Myocyte (in vitro differentiated cells): ENCODE results near the gene NRXN3. TPM values are rescaled to one million over a fixed set of nuclear protein-coding genes. Genes with fewer than 3 reads are reported as not detected.
A peak's percentile ranks its signal among the peaks of the same experiment; 100 is the strongest.

Source experiments
- DNase-seq: peaks from one replicate; pipeline ENCODE4 v3.0.0-alpha.2; 2012; ENCODE audit warnings: low read depth
- total RNA-seq: library from RNA; depleted of rRNA; stranded (reverse); fragments of >200 nt; gene quantifications from 2 replicates; pipeline ENCODE4 v1.2.3, GENCODE V29; 2014

Gene NRXN3
- total RNA-seq, 1 donor from 2014 or later, result 0.05 TPM

DNA sequence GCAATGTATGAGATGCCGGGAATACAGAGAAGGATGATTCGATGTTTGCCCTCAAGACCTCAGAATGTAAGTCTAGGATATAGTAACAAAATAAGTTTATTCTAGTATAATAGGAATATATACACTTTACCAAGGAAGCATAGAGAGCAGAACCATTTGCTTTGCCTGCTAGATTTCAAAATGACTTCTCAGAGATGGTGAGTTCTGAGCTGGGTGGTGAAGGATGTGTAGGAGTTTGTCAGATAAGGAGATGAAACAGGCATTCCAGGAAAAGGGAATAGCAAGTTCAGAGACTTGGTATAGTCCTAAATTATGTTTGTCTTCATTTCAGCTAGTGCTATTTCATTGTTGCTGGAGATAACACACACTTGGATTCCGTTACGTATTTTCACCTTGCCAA is 1385.3 kb downstream of the NRXN3 start:
- no peak for DNase-seq

DNA sequence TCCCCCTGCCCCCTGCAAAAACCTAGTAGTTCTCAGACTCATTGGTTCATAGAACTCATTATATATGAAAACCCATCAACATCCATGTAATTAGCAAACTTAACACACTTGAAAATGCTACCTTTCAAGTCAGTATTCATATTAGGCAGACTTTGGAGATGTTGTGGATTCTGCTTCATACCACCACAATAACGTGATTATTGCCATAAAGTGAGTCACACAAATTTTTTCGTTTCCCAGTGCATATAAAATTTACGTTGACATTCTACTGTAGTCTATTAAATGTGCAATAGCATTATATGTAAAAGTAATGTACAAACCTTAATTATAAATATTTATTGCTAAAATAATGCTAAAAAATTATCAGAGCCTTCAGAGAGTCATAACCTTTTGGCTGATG is 1387.1 kb downstream of the NRXN3 start:
- no peak for DNase-seq

DNA sequence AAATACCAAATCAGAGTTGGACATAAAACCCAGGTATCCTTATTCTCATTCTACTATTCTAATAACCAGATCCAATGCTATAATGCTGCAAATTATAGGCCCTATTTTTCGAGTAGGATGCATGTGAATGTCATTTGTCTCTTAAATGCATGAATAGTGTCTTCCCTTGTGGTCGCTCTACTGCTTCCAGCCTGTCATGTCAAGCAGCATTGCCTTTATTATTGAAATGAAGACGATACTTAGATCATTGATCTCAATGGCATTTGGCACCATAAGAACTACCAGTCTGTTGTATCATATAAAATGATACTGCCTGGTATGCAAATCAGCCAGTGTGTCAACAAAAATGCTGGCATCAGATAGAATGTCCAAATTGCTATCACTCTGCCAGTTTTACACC is 1392.0 kb downstream of the NRXN3 start:
- no peak for DNase-seq

DNA sequence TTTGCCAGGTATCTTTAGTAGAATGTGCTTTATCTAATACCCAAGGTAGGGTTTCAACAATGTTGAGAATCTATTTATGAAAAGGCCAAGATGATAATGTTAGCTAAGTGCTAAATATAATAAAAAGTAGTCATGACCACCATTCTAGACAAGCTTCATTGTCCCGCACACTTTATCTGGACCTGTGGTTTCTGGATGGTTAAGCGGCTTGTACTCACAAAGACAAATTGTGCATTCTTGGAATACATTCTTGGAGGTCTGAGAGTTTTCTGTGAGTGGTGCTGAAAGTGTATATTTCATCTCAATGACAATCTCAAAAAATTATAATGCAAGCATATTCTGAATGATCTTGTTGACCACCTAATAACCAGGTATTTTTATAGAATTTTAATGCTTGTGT is 1394.2 kb downstream of the NRXN3 start:
- DNase-seq, result no peak

DNA sequence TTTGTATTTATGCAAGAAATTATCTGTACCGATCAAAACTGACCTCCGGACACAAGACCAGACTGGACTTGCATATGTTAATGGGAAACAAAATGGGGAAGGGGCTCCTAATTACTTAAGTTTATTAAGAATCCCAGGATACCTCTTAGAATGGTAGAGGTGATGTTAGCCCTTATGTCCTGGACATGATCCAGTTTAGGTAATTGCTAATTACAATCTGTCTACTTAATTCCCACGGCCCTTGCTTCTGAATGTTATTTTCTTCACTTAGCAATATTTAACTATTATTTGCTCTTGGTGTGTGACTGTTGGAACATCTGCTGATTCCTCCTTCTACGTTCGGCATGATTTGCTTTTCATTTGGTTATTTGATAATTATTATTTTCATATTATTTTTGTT is 1397.1 kb downstream of the NRXN3 start:
- DNase-seq, result no peak

DNA sequence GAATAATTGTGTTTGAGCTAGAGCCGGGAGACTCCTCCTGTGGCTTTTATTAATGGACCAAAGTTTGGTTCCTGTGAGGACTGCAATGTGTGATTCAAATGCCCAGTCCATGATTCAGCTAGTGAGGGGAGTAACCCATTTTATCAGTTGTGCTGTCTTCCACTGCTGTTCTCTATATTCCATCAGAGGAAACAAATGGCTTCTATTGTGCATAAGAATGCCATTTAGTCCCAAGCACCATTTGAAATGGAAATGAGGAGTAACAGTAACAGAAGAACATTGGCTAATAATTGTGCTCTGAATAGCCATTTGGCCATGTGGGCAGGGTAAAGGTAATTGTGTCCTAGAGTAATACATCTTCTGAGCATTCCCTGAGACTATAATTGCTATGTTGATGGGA is 1398.4 kb downstream of the NRXN3 start:
- no peak for DNase-seq

DNA sequence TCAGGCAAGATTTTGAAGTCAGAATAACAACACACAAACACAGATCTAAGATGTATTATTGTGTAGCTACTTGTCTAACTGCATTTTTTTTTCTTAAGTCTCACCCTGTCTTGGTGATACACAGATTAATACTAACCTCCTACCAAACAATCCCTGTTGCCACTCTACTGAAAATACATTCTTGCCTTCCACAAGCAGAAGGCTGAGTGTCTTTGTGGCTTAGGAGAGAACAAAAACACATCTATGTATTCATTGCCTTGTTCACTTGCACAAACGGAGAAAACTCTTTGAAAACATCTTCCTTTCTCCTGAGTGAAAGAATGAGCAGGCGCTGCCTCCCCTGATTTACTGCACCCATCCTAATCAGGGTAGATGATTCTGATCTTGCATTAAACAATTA is 1398.9 kb downstream of the NRXN3 start:
- no peak for DNase-seq

DNA sequence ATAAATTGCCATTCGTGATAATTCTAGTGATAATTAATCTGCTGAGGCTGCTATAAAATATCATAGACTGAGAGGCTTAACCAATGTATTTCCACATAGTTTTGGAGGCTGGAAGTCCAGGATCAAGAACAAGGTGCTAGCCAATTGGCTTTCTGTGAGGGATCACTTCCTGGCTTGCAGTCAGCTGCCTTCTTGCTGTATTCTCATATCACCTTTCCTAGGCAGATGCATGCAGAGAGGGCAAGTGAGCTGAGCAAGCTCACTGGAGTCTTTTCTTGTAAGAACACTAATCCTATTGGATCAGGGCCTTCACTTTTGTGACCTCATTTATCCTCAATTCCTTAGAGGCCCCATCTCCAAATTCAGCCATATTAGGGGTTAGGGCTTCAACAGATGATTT is 1400.5 kb downstream of the NRXN3 start:
- DNase-seq, result no peak

DNA sequence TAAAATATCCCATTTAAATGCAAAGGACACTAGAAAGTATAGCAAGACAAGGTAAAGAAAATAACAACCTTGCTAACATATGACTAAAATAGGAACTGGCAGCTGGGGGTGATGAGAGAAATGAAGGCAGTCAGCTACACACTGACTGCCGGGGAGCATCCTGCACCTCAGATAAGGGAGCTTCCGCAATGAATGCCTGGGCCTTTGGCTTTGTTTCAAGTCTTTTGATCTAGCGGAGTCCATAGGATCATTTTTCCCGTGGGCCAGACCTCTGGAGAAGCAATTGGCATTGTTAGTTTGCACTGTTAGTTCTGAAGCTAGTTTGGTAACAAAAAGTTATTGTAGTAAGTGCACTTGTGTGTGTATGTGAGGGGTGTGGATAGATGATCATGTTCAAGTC is 1401.2 kb downstream of the NRXN3 start:
- DNase-seq, result no peak

DNA sequence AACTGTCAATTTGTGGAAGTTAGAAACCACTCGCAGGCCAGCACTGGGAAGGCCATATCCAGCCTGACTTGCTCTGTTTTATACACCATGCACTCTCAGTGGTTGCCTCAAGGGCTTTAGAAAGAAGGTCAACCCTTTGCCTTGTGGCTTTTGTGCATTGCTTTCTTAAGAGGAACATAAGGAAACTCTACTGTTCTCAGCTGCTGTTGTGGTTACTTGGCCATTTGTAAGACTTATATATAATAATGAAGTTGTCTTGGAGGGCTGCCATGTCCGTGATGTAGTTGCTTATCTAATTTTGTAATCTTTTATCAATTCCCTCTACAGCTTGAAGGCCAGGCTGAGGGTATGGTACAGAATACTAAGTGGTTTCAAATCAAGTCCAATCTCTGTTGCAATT is 1403.3 kb downstream of the NRXN3 start:
- no peak for DNase-seq

DNA sequence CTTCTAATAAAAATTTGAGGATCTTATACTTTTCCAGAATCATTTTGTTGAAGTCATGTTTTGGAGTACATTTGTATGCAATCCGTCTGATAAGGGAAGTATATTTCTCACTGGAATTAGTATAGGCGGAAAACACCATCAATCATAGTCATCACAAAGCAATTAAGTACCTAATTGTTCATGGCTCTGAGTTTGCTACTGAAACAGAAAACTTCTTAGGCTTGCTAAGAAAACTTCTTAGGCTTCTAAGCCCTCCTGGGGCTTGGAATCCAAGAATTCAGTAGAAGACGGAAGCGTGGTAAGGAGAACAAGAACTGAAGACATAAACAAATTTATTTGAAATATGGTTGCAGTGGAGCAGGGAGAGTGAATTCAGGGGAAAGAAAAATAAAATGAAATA is 1404.9 kb downstream of the NRXN3 start:
- no peak for DNase-seq

DNA sequence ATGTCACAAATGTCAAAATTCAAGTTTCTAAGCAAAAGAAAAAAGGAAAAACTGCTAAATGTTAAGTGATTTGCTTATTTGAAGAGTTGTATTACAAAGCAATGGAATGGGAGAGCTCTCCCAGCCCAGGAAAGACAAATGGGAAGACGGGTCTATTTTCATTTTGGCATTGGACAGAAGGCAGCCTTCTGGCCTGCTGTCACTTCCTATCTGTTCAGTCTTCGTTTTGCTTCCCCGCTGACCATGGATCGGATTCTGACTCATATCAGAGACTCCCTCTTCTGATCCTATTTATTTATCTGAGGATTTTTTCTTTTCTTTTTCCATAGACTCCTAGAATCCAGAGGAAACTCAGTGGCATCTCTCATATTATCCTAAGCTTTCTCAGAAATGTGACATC is 1406.3 kb downstream of the NRXN3 start:
- peak; percentile 57 for DNase-seq

DNA sequence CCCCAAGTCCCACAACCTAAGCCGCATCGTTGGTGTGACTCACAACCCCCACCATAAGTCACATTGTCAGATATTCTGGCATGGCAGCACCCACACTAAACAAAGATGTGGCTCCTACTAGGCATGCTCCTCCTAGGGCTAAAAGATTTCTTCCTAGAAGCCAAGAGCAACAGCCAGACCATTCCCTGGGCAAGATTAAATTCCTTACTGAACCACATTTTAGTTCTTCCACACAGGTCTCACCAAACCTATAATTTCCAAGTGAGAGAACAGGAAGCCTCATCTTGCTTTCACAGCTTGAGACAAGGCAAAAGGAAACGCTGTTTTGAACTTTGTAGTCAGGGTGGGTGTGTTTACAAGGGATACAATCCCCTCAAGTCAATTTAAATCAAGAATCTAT is 1408.3 kb downstream of the NRXN3 start:
- no peak for DNase-seq

DNA sequence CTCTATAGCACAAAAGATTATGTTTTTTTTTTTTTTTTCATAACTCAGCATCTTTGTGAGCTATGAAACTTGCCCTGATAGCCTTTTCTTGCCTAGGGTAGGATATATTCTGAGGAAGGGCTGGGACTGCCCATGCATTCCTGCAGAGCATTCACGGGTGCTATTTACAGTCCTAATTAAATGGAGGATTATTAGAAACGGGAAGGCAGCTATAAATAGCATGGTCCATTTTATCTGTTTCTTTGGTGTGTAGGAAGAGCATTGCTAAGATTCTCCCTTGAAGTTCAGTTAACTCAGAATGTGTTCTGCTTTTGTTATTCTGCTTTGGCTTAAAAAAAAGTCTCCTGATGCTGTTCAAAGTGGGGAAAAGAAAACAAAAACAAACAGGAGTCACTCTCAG is 1410.2 kb downstream of the NRXN3 start:
- no peak for DNase-seq

DNA sequence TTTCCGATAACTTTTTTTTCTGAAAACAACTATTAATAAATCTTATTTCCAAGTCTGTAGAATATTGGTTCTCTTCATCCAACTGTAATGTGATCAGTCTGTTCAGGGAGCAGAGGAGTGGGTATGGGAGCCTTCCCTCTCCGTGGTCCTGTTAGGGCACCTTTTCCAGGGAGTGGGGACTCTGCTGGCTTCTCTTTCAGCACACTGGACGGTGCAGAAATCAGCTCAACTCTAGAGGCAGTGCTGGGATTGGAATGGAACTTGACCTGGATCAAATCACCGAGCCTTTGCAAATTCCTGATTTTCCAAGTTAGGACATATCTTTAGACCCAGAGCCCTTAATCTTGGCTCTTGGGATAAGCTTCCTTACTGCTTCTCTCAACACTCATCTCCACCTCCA is 1410.7 kb downstream of the NRXN3 start:
- DNase-seq, result no peak

DNA sequence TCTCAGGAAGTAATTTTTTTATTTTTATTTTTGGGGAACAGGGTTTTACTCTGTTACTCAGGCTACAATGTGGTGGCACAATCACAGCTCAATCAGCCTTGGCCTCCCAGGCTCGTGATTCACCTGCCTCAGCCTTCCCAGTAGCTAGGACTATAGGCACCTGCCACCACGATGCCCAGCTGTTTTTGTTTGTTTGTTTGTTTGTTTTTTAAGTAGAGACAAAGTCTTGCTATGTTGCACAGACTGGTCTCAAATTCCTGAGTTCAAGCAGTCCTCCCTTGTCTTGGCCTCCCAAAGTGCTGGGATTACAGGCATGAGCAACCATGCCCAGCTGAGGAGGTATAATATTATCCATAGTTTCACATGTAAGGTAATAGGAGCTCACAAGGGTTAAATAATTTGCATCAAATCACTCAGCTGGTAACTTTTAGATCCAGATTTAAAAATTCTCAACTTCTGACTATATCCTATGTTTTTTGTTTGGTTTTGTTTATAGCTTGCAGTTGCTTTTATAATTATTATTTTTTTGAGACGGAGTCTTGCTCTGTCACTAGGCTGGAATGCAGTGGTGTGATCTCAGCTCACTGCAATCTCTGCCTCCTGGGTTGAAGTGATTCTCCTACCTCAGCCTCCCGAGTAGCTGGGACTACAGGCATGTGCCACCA is 1411.9 kb downstream of the NRXN3 start:
- no peak for DNase-seq

DNA sequence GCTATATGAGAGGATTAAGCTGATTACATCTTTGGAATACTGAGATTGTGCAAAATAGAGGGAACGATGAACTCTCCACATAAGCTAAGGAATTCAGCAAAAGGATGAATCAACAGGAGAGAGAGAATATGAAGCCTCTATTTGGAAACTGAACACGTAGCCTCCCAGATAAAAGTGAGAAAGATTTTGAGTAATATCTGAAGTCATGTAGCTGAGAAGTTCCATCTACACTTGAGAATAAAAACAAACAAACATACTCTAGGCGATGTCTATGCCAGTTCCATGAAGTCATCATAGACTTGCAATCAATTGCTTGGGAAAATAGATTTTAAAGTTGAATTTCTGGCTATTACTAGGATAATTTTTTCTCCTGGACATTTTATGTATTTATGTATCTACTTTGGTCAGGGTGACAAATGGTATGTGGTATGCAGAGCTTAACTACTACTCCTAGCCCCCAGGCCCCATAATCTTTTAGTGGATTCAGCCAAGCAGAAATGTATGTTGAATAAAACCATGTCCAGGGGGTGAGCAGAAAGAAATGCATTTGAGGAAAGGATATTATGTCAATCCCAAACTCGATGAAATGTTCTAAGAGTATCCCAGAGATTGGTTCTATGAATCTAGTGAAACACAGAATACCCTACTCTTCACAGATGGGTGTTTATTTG is 1413.7 kb downstream of the NRXN3 start:
- DNase-seq, result no peak

DNA sequence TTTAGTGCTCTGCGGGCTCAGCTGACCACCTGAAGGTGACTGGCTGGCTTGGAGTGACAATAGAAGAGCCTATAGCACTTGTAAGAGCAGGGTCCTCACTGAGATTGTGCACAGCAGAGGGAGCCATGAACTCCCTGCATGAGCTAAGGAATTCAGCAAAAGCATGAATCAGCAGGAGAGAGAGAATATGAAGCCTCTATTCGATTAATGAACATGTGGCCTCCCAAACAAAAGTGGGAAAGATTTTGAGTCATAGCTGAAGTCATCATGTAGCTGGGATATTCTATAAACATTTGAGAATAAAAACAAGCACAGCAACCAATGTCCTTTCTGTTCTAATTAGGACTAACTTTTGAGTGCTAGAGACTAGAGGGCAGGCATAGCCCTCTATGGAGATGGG is 1414.5 kb downstream of the NRXN3 start:
- DNase-seq, result peak; percentile 61

DNA sequence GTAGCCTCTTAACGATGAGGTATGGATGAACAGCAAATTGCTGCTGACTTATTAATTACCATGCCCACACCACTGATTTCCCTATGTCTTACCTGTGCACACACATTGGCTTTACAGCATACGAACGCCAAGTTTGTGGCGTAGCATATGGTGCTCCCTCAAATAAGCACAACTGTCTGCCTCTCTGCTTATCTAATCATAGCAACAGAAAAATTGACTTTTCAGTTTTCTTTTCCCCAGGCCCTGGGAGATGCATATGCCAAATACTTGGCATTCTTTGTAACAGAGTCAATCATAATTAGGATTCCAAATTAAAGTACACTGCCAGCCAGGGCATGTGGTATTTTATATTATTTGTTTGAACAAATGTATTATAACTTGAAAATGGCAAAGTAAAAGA is 1415.7 kb downstream of the NRXN3 start:
- DNase-seq, result no peak

DNA sequence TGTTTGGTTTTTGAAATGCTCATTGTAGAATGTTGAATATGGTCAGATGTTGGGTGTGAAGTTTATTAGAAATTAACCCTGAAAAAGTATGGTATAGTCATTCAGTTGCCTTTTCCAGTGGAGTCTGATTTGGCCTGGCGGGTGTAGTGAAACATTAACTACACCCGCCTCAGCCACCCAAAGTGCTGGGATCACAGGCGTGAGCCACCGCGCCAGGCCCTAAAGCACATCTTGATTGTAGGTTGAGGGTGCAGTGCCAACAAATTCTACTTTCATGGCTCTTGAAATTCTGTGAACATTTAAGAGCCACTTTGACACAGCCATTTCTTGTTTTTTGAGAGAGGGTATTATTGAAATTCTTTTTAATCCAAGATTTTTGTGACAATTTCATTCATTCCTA is 1416.2 kb downstream of the NRXN3 start:
- no peak for DNase-seq

DNA sequence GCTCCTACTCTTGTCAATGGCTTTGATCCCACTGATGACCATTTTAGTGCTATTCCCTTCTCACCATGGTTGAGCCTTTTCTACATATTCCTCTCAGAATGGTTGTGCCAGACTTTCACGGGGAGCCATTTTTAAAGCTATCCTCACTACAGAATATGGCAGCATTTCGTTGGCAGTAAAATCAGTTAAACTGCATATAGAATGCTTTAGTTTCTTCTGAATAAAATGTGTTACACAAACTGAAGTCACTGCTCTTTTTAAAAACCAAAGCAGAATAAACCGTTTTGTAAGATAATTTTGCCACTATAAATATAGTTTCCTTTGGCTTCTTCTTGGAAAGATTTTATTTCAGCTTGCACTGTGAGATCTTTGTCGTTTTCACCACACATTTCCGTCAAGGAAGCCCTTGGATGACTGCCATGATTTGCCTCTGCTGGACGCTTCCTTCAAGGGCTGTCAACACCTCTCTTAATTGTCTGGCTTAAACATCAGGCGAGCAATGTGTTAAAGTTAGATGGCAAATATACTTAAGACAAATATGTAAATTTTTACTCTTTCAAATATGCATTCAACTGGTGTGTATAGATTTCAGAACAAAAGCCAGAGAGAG is 1416.9 kb downstream of the NRXN3 start:
- peak; percentile 52 for DNase-seq

DNA sequence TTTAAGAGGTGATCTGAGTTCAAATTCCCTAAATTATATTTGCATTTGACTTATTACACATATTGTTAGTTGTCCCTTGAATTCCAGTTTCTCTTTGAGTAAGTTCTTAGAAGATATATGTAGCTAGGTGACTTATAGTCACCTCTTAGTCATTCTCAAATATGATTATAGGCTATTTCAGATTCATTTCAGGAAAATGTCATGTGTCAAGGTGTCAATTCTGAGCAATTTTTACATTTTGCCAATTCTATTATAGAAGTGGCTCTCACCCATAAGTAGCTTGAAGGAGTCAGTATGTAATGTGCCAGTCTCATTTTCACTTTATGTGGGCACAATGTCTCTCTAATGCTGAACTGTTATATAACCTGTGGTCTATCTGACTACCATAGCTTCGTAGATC is 1417.7 kb downstream of the NRXN3 start:
- DNase-seq, result no peak

DNA sequence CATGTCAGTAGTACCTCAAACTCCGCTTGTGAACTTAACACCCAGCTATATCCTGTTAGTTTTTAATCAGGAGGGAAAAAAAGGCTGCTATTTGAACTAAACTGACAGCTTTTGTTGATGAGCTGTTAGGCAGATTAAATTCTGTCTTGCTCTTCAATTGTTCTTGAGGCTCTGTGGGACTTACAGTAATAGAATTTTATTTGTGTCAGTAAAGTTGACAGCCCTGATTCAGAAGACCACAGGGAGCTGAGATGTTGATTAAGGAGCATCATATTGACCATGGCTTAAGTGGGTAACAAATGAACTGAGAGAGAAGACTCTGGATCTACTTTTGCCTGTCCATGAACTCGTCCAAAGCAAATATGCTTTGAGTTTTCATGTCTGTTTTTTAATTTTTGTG is 1418.2 kb downstream of the NRXN3 start:
- no peak for DNase-seq
